ENCODE measurements around the gene DGKG. TPM values are rescaled to one million over a fixed set of nuclear protein-coding genes. Genes with fewer than 3 reads are reported as not detected.

The DGKG gene
- total and polyA plus RNA-seq, 3 donors from 2014 or later: 0.68 to 1.2 (median 1.1) TPM

DNA sequence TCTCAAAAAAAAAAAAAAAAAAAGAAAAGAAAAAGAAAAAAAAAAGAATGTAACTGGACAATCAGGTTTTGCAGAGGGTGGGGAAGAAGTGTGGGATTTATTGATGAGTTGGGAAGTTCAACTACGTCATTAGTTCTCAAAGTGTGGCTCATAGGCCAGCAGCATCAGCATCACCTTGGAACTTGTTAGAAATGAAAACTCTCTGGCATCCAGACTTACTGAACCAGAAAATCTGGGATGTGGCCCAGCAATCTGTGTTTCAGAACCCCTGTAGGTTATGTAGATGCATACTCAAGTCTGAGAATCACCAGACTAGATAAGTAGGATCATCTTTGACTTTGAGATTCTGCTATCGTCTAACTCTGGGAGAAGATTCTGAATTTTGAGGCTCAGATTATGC lies 207.4 kb downstream of the DGKG start:
- no peak overlapping the region for H3K4me3 ChIP-seq
- H3K36me3 ChIP-seq (ENCODE audit: low read depth, missing control alignments): no peaks in the 10 kb centered on the region
- no peak for TF ChIP-seq CTCF (IDR thresholded peaks at IDR 0.05)
- TF ChIP-seq POLR2A (IDR thresholded peaks at IDR 0.05): no peak
- intact Hi-C loops (cut with DNase I; ENCODE audit: low total_unique reads): no loop called here
- H3K4me1 ChIP-seq: no peaks in the 10 kb centered on the region
- H3K9me3 ChIP-seq: no peaks in the 10 kb centered on the region
- no peak overlapping the region for H3K27ac ChIP-seq
- H3K27me3 ChIP-seq: no peaks in the 10 kb centered on the region
- 88 to 97% methylated on average over 2 of the region's 2 CpGs for WGBS, 2 donors
- no peak for DNase-seq

- no peak for DNase-seq
- no peak overlapping the region for H3K27ac ChIP-seq
- WGBS, 2 donors: 82 to 85% methylated on average over 9 of the region's 9 CpGs
- H3K4me3 ChIP-seq: no peak overlapping the region
- no peaks in the 10 kb centered on the region for H3K9me3 ChIP-seq
- no peaks in the 10 kb centered on the region for H3K27me3 ChIP-seq
- no peaks in the 10 kb centered on the region for H3K4me1 ChIP-seq
- intact Hi-C loops (cut with DNase I; ENCODE audit: low total_unique reads): no loop called here
- TF ChIP-seq POLR2A (IDR thresholded peaks at IDR 0.05) (no peak), CTCF (IDR thresholded peaks at IDR 0.05) (no peak)
- no peaks in the 10 kb centered on the region for H3K36me3 ChIP-seq (ENCODE audit: low read depth, missing control alignments)
These were observed 209.1 kb downstream of the DGKG start for GRCh38 chr3:186152889-186153292.

DNA sequence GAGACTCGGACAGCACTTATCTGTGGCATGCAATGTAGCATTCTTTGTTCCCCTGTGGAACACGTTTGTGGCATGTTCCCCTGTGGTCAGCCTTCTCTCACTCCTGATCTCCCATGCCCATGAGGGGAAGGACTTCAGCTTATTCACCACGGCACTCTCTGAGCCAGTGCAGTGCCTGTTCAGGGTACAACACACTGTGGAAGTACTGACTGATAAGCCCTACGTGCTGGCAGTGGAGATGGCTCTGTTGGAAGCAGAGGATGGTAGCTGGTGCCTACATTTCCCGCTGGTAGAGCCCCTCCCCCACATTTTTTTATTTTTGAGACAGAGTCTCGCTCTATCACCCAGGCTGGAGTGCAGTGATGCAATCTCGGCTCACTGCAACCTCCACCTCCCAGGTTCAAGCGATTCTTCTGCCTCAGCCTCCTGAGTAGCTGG lies 209.7 kb downstream of the DGKG start:
- Histone ChIP-seq H3K27ac (no peak overlapping the region), H3K4me1 (no peaks in the 10 kb centered on the region), H3K27me3 (no peaks in the 10 kb centered on the region), H3K4me3 (no peak overlapping the region), H3K9me3 (no peaks in the 10 kb centered on the region), H3K36me3 (ENCODE audit: low read depth, missing control alignments) (no peaks in the 10 kb centered on the region)
- DNase-seq: no peak
- intact Hi-C loops (cut with DNase I; ENCODE audit: low total_unique reads): no loop called here
- 72 to 78% methylated on average over 8 of the region's 8 CpGs for WGBS, 2 donors
- TF ChIP-seq POLR2A (IDR thresholded peaks at IDR 0.05) (no peak), CTCF (IDR thresholded peaks at IDR 0.05) (no peak)

- H3K27ac ChIP-seq: no peak overlapping the region
These were observed 210.7 kb downstream of the DGKG start for GRCh38 chr3:186151077-186151971.

More at GRCh38 chr3:186151077-186151971, 210.7 kb downstream of the DGKG start:
- Histone ChIP-seq H3K27me3 (no peaks in the 10 kb centered on the region), H3K9me3 (no peaks in the 10 kb centered on the region), H3K4me3 (no peak overlapping the region), H3K4me1 (no peaks in the 10 kb centered on the region), H3K36me3 (ENCODE audit: low read depth, missing control alignments) (no peaks in the 10 kb centered on the region)
- intact Hi-C loops (cut with DNase I; ENCODE audit: low total_unique reads): no loop called here
- no peak for DNase-seq
- WGBS, 2 donors: 90 to 91% methylated on average over 7 of the region's 7 CpGs
- TF ChIP-seq CTCF (IDR thresholded peaks at IDR 0.05): no peak
- no peak for TF ChIP-seq POLR2A (IDR thresholded peaks at IDR 0.05)

All from testis (tissue), 3 donors.